Measurements from ENCODE around the gene MLN.
"Not testable (repeated sequence)": the region's sequence is repeated elsewhere in the genome, so short reads cannot be mapped to it uniquely, and the experiment has no call there.

MLN gene

GRCh38 chr6:33834401-33835392 lies 30.9 kb upstream of the MLN start:
- DNase-seq: no peak

GRCh38 chr6:33833599-33833998 lies 29.8 kb upstream of the MLN start:
- no peak for DNase-seq

GRCh38 chr6:33832831-33833230 lies 29.0 kb upstream of the MLN start:
- not testable (repeated sequence) for DNase-seq

GRCh38 chr6:33831725-33832124 lies 27.9 kb upstream of the MLN start:
- DNase-seq: not testable (repeated sequence)

- no peak for DNase-seq
Measured at GRCh38 chr6:33830635-33831240, 26.9 kb upstream of the MLN start.

- DNase-seq: no peak
Measured at GRCh38 chr6:33828764-33829731, 25.2 kb upstream of the MLN start.

- DNase-seq: no peak
Measured at GRCh38 chr6:33828452-33828763, 24.6 kb upstream of the MLN start.

GRCh38 chr6:33827546-33828451 lies 24.0 kb upstream of the MLN start:
- DNase-seq: no peak

- no peak for DNase-seq
Measured at GRCh38 chr6:33826537-33826936, 22.7 kb upstream of the MLN start.

GRCh38 chr6:33824461-33825154 lies 20.8 kb upstream of the MLN start:
- DNase-seq: no peak

GRCh38 chr6:33823806-33824205 lies 20.0 kb upstream of the MLN start:
- no peak for DNase-seq

- no peak for DNase-seq
Measured at GRCh38 chr6:33822575-33823395, 19.0 kb upstream of the MLN start.

- DNase-seq: no peak
Measured at GRCh38 chr6:33820784-33821520, 17.1 kb upstream of the MLN start.

- DNase-seq: no peak
Measured at GRCh38 chr6:33820243-33820642, 16.4 kb upstream of the MLN start.

- no peak for DNase-seq
Measured at GRCh38 chr6:33819021-33819420, 15.2 kb upstream of the MLN start.

- DNase-seq: no peak
Measured at GRCh38 chr6:33818293-33818692, 14.5 kb upstream of the MLN start.

GRCh38 chr6:33817489-33817888 lies 13.7 kb upstream of the MLN start:
- DNase-seq: no peak

- no peak for DNase-seq
Measured at GRCh38 chr6:33816911-33817310, 13.1 kb upstream of the MLN start.

- no peak for DNase-seq
Measured at GRCh38 chr6:33815854-33816253, 12.1 kb upstream of the MLN start.
